Right lobe of liver (tissue), 4 donors: ENCODE results near the gene LHPP.

Experiments
- CTCF ChIP-seq, 4 donors: fragments of 200-600 bp in 3 of 4; fragments of 450-650 bp in 1 of 4; IDR thresholded peaks; one replicate each; pipeline versions ENCODE4 v1.5.1 to v1.8.0; 2016 to 2022; ENCODE audit warnings: antibody characterized with exemption in 4 of 4, mild to moderate bottlenecking in 2 of 4
- POLR2A ChIP-seq: fragments of 450-650 bp; IDR thresholded peaks from one replicate; pipeline ENCODE4 v1.6.1; 2017; ENCODE audit warnings: antibody characterized with exemption, mild to moderate bottlenecking
- donor health status: DM: no; HTN: no; CAD: no.
- donor health status: DM: no; HTN: no; CAD: no.
- donor health status: DM: no; HTN: yes; CAD: no.

GRCh38 chr10:124645467-124646095 lies 184.0 kb downstream of the LHPP start:
- TF ChIP-seq CTCF (IDR thresholded peaks at IDR 0.05): no peak
- no peak for TF ChIP-seq POLR2A
